A673 (cell line): ENCODE data around the gene AFF1. TPM values are rescaled to one million over a fixed set of nuclear protein-coding genes. Genes with fewer than 3 reads are reported as not detected.

ENCODE experiments used
- BruUV-seq: library from RNA; stranded (reverse); fragments of 400-500 nt; replicated peaks from 2 replicates; lab custom pipeline; 2021; lab: Mats Ljungman, UMichigan
- CTCF ChIA-PET: fragments of 300-600 bp; sonication (Branson Sonifier 250); formaldehyde crosslinking; loops from one replicate; lab custom pipeline; 2022; ENCODE audit warnings: antibody characterized with exemption; lab: Charles Lee
- POLR2A ChIA-PET: fragments of 300-600 bp; sonication (Branson Sonifier 250); formaldehyde crosslinking; loops from one replicate; lab custom pipeline; 2022; ENCODE audit warnings: antibody characterized with exemption; ENCODE audit not compliant: low non-redundant PET; lab: Charles Lee
- DNase-seq: peaks from one replicate; pipeline ENCODE4 v3.0.0-alpha.2; 2015; ENCODE audit warnings: low spot score
- H3K27ac ChIP-seq: fragments of 200-600 bp; sonication (generic); 2 replicates; pipeline ENCODE4 v1.5.1; 2016; ENCODE audit warnings: mixed run types, low read depth, mild to moderate bottlenecking, mixed read lengths, antibody characterized with exemption, low read length; ENCODE audit not compliant: poor library complexity, severe bottlenecking
- H3K27me3 ChIP-seq: fragments of 200-600 bp; sonication (generic); replicated peaks from 2 replicates; pipeline ENCODE4 v1.6.1; 2017; ENCODE audit warnings: mixed run types, low read depth, mild to moderate bottlenecking, mixed read lengths, antibody characterized with exemption, low read length; ENCODE audit not compliant: insufficient read depth, poor library complexity
- H3K36me3 ChIP-seq: fragments of 200-600 bp; sonication (generic); 2 replicates; pipeline ENCODE4 v1.6.1; 2016; ENCODE audit warnings: mixed run types, mild to moderate bottlenecking, mixed read lengths, antibody characterized with exemption, low read length; ENCODE audit not compliant: insufficient read depth, poor library complexity, severe bottlenecking
- H3K4me1 ChIP-seq: fragments of 200-600 bp; sonication (generic); 2 replicates; pipeline ENCODE4 v1.6.1; 2017; ENCODE audit warnings: mixed run types, mild to moderate bottlenecking, mixed read lengths, antibody characterized with exemption, low read length; ENCODE audit not compliant: insufficient read depth, poor library complexity, severe bottlenecking
- H3K4me3 ChIP-seq: fragments of 200-600 bp; sonication (generic); 2 replicates; pipeline ENCODE4 v1.5.1; 2016; ENCODE audit warnings: low read depth, mixed run types, mild to moderate bottlenecking, mixed read lengths, low read length; ENCODE audit not compliant: poor library complexity, severe bottlenecking
- H3K9me3 ChIP-seq: fragments of 200-600 bp; sonication (generic); 2 replicates; pipeline ENCODE4 v1.6.1; 2016; ENCODE audit warnings: mixed run types, low read depth, mild to moderate bottlenecking, mixed read lengths, antibody characterized with exemption, low read length; ENCODE audit not compliant: poor library complexity, severe bottlenecking
- CTCF ChIP-seq: fragments of 300-800, 200-600 bp; sonication (generic); conservative IDR thresholded peaks from 2 replicates; pipeline ENCODE4 v1.5.1; 2017; ENCODE audit warnings: low read depth, mild to moderate bottlenecking, antibody characterized with exemption, low read length, moderate library complexity, mixed read lengths
- EZH2 ChIP-seq: fragments of 200-600 bp; sonication (generic); IDR thresholded peaks from 2 replicates; pipeline ENCODE4 v1.6.1; 2017; ENCODE audit warnings: borderline replicate concordance, low read depth, mild to moderate bottlenecking, mixed read lengths, antibody characterized with exemption, low read length; ENCODE audit not compliant: poor library complexity, severe bottlenecking
- intact Hi-C: fragments of 100-400 bp; cut with micrococcal nuclease; formaldehyde crosslinking; loops from one replicate; pipeline ENCODE4 v1.10.0; 2022; ENCODE audit not compliant: unreplicated experiment
- total RNA-seq: library from RNA; stranded (reverse); gene quantifications from 2 replicates; pipeline ENCODE4 v1.2.3, GENCODE V29; 2021

The AFF1 gene
- total RNA-seq, 1 experiment from 2014 or later = 60.1 TPM

GRCh38 chr4:87118421-87118820 lies 183.6 kb downstream of the AFF1 start:
- intact Hi-C loops = no loop called here
- no TSS peak for BruUV-seq
- no peak for DNase-seq
- Histone ChIP-seq H3K36me3 (peaks cover 25% of the 10 kb centered on the region), H3K27ac (no peak overlapping the region), H3K4me1 (peaks cover 13% of the 10 kb centered on the region), H3K9me3 (no peaks in the 10 kb centered on the region), H3K4me3 (no peak overlapping the region), H3K27me3 (no peaks in the 10 kb centered on the region)
- POLR2A ChIA-PET = no interaction called here
- CTCF ChIA-PET = no interaction called here
- no peak for TF ChIP-seq CTCF
- no peak for TF ChIP-seq EZH2

DNA sequence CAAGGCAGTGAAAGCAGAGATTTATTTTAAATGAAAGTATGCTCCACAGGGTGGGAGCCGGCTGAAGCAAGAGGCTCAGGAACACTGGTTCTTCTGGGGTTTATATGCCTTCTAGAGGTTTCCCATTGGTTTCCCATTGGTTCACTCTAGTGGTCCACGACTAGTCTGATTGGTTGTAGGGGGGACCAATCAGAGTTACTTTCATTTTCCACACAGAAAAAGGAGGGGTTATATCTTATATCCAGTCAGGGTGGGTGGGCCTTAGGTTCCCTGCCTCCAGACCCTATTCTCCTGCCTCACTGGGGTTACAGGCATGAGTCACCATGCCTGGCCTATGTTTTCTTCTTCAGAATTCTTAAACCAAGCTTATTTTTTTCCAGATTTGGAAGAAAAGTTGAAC lies 184.0 kb downstream of the AFF1 start:
- intact Hi-C loops = no loop called here
- no peak for TF ChIP-seq EZH2
- no peak for TF ChIP-seq CTCF
- no TSS peak for BruUV-seq
- peaks cover 22% of the 10 kb centered on the region for H3K36me3 ChIP-seq
- H3K27me3 ChIP-seq = no peaks in the 10 kb centered on the region
- ChIA-PET CTCF (no interaction called here), POLR2A (no interaction called here)
- H3K9me3 ChIP-seq = no peaks in the 10 kb centered on the region
- H3K4me3 ChIP-seq = no peak overlapping the region
- H3K27ac ChIP-seq = no peak overlapping the region
- peaks cover 13% of the 10 kb centered on the region for H3K4me1 ChIP-seq
- DNase-seq = peak; percentile 51

DNA sequence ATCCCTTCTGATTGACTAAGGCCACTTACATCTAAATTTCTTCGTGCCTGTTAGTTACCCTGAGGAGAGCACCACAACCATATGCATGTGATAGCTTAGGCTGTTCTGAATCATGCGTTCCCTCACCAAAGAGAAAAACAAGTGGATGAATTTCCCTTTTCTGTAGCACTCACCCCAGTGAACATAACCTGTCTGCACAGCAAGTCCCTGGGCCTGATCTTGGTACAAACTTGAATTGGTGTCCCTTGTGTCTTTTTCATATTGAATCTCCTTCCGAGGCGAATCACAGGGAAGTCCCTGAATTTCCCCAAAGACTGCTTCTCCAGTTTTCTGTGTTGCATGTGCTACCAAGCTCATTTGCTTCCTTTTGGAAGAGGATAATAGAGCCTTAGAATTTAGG lies 185.2 kb downstream of the AFF1 start:
- H3K4me1 ChIP-seq = peaks cover 13% of the 10 kb centered on the region
- intact Hi-C loops = no loop called here
- H3K27me3 ChIP-seq = no peaks in the 10 kb centered on the region
- no peak overlapping the region for H3K27ac ChIP-seq
- no peak overlapping the region for H3K4me3 ChIP-seq
- no peak for DNase-seq
- ChIA-PET CTCF (no interaction called here), POLR2A (no interaction called here)
- TF ChIP-seq CTCF = no peak
- no peak for TF ChIP-seq EZH2
- no peaks in the 10 kb centered on the region for H3K9me3 ChIP-seq
- H3K36me3 ChIP-seq = peaks cover 13% of the 10 kb centered on the region
- no TSS peak for BruUV-seq
